Uterus (tissue), 4 donors: ENCODE data around the gene TRAF2. TPM values are rescaled to one million over a fixed set of nuclear protein-coding genes. Genes with fewer than 3 reads are reported as not detected.

Experiments used
- DNase-seq, 2 donors: peaks; one replicate each; pipeline ENCODE4 v3.0.0-alpha.2; 2019 to 2020
- H3K27ac ChIP-seq, 2 donors: fragments of 200-600 bp; sonication (generic); 1 replicate in 1 of 2; 2 replicates in 1 of 2; pipeline ENCODE4 v1.5.1; 2016 to 2018
- H3K27me3 ChIP-seq, 2 donors: fragments of 200-600 bp; sonication (generic); one replicate each; pipeline ENCODE4 v1.5.1; 2018 to 2019; ENCODE audit warnings: control low read depth in 1 of 2
- H3K36me3 ChIP-seq, 2 donors: fragments of 200-600 bp; sonication (generic); one replicate each; pipeline ENCODE4 v1.5.1; 2019; ENCODE audit warnings: control low read depth in 1 of 2
- H3K4me1 ChIP-seq, 2 donors: fragments of 200-600 bp; sonication (generic); one replicate each; pipeline ENCODE4 v1.5.1; 2018 to 2019; ENCODE audit warnings: control low read depth in 1 of 2
- H3K4me3 ChIP-seq, 2 donors: fragments of 200-600 bp; sonication (generic); 1 replicate in 1 of 2; 2 replicates in 1 of 2; pipeline ENCODE4 v1.5.1; 2018 to 2019; ENCODE audit warnings: mild to moderate bottlenecking in 1 of 2
- H3K9me3 ChIP-seq, 2 donors: fragments of 200-600 bp; sonication (generic); one replicate each; pipeline ENCODE4 v1.5.1; 2019; ENCODE audit warnings: control low read depth in 1 of 2
- CTCF ChIP-seq, 4 experiments: fragments of 200-600 bp in 2 of 4; fragments of 450-650 bp in 2 of 4; sonication (generic) in 2 of 4; IDR thresholded peaks; one replicate each; pipeline ENCODE4 v1.5.1; 2016 to 2019; ENCODE audit warnings: antibody characterized with exemption in 4 of 4, mild to moderate bottlenecking in 2 of 4, moderate library complexity in 1 of 4
- POLR2A ChIP-seq, 2 donors: fragments of 450-650 bp; IDR thresholded peaks; one replicate each; pipeline ENCODE4 v1.6.1; 2016; ENCODE audit warnings: antibody characterized with exemption in 2 of 2, mild to moderate bottlenecking in 1 of 2, moderate library complexity in 1 of 2
- intact Hi-C: fragments of 100-400 bp; cut with DNase I; formaldehyde crosslinking; loops from one replicate; pipeline ENCODE4 v1.15.1; 2023; ENCODE audit warnings: low total_unique reads
- total RNA-seq, 4 donors: library from RNA; depleted of rRNA in 3 of 4; stranded (reverse); fragments of >200 nt in 3 of 4; gene quantifications; one replicate each; pipeline versions ENCODE4 v1.1.0 to v1.2.4, GENCODE V29; 2014 to 2023
- donor health status: DM: yes; HTN: yes; CAD: no.

TRAF2 gene
- total RNA-seq, 4 donors from 2014 or later, result 0.88 to 22.1 (median 11.9) TPM

DNA sequence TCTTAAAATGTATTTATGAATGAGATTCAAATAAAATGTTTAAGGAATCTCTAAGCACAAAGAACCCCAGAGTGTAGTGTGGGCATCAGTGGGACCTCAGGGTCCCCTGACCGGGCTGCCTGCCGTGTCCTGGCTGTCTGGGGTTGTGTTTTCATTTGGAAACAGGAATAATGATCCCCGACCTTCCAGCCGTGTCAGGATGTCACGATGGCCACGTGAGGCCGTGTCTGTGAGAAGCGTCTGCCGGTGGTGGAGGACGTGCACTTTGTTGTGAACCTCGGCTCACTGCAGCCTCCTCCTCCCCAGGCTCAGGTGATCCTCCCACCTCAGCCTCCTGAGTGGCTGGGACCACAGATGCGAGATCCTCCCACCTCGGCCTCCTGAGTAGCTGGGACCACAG, 4.3 kb downstream of the TRAF2 start:
- Histone ChIP-seq H3K27ac (no peak overlapping the region), H3K27me3 (no peaks in the 10 kb centered on the region), H3K4me3 (no peak overlapping the region), H3K9me3 (no peaks in the 10 kb centered on the region), H3K4me1 (peaks cover 0 to 2% of the 10 kb centered on the region in 2 donors), H3K36me3 (no peaks in the 10 kb centered on the region)
- TF ChIP-seq POLR2A (IDR thresholded peaks at IDR 0.05) (no peak), CTCF (IDR thresholded peaks at IDR 0.05) (no peak)
- no peak for DNase-seq
- intact Hi-C loops, result no loop called here

DNA sequence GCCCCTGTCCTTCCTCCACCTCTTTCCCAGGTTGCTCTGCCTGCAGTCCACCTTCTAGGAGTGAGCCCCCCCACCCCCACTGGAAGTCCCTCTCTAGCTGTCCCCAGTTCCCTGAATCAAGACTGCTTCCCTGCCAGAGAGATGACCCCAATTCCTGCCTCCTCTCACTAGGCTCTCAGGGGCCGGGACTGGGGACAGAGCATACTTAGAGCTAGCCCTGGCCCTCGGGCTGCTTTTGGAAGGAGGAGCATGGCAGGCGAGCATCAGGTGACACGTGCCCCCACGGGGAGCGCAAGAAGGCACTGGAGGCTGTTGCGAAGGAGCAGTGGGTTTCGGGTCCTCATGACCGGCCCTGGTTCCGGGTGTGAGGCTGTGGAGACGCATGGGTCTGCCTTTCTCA, 9.7 kb downstream of the TRAF2 start:
- intact Hi-C loops, result no loop called here
- no peak for TF ChIP-seq CTCF (IDR thresholded peaks at IDR 0.05)
- no peak for TF ChIP-seq POLR2A (IDR thresholded peaks at IDR 0.05)
- no peak for DNase-seq
- no peaks in the 10 kb centered on the region for H3K27me3 ChIP-seq
- no peak overlapping the region for H3K4me3 ChIP-seq
- no peak overlapping the region for H3K27ac ChIP-seq
- H3K4me1 ChIP-seq, result no peaks in the 10 kb centered on the region
- H3K36me3 ChIP-seq, result no peaks in the 10 kb centered on the region
- no peaks in the 10 kb centered on the region for H3K9me3 ChIP-seq

- no peak for TF ChIP-seq CTCF (IDR thresholded peaks at IDR 0.05)
- TF ChIP-seq POLR2A (IDR thresholded peaks at IDR 0.05), result no peak
- no peak for DNase-seq
- no peaks in the 10 kb centered on the region for H3K36me3 ChIP-seq
- no peak overlapping the region for H3K27ac ChIP-seq
- intact Hi-C loops, result no loop called here
- H3K9me3 ChIP-seq, result no peaks in the 10 kb centered on the region
- H3K4me3 ChIP-seq, result no peak overlapping the region
- no peaks in the 10 kb centered on the region for H3K4me1 ChIP-seq
- H3K27me3 ChIP-seq, result no peaks in the 10 kb centered on the region
Measured at GRCh38 chr9:136898483-136899100, 12.3 kb downstream of the TRAF2 start.

DNA sequence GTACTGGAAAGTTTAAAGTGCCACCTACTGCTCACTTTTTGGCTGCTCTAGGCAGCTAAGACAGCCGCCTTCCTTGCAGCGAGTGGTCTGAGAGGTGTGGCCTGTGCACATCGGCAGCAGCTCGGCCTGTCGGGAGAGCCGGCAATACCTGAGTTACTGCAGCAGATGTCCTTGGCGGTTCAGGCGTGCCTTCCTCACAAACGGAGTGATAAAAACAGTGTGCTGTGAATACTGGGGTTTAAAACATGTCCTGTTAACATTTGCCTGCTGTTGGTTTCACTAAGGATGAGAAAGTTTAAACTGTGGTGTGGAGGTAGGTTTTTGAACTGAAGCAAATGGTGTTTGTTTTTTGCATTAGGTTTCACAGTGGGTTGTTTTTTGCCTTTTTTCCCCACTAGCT, 12.9 kb downstream of the TRAF2 start:
- no peak for DNase-seq
- no peaks in the 10 kb centered on the region for H3K4me1 ChIP-seq
- no peaks in the 10 kb centered on the region for H3K27me3 ChIP-seq
- no peak overlapping the region for H3K4me3 ChIP-seq
- no peak overlapping the region for H3K27ac ChIP-seq
- TF ChIP-seq CTCF (IDR thresholded peaks at IDR 0.05), result no peak
- no peak for TF ChIP-seq POLR2A (IDR thresholded peaks at IDR 0.05)
- H3K9me3 ChIP-seq, result no peaks in the 10 kb centered on the region
- no peaks in the 10 kb centered on the region for H3K36me3 ChIP-seq
- intact Hi-C loops, result no loop called here

- H3K9me3 ChIP-seq, result no peaks in the 10 kb centered on the region
- no peak for DNase-seq
- TF ChIP-seq CTCF (IDR thresholded peaks at IDR 0.05) (no peak), POLR2A (IDR thresholded peaks at IDR 0.05) (no peak)
- intact Hi-C loops, result no loop called here
- no peak overlapping the region for H3K4me3 ChIP-seq
- H3K36me3 ChIP-seq, result no peaks in the 10 kb centered on the region
- H3K27ac ChIP-seq, result no peak overlapping the region
- H3K27me3 ChIP-seq, result no peaks in the 10 kb centered on the region
- H3K4me1 ChIP-seq, result no peaks in the 10 kb centered on the region
Measured at GRCh38 chr9:136900556-136900955, 14.2 kb downstream of the TRAF2 start.
